GM10266 (cell line): ENCODE data around the gene PDE6H.

Experiments used
- DNase-seq: peaks from one replicate; pipeline ENCODE4 v3.0.0; 2012; ENCODE audit errors: extremely low spot score
- CTCF ChIP-seq: IDR thresholded peaks from 2 replicates; pipeline ENCODE4 v1.5.1; 2012; ENCODE audit warnings: mild to moderate bottlenecking, low read depth; ENCODE audit not compliant: control insufficient read depth, insufficient read depth; ENCODE audit errors: missing control alignments

PDE6H gene

GRCh38 chr12:14941369-14941768 is 31.5 kb upstream of the PDE6H start:
- no peak for DNase-seq
- TF ChIP-seq CTCF = no peak

- DNase-seq = no peak
- TF ChIP-seq CTCF = no peak
These were observed 30.5 kb upstream of the PDE6H start for GRCh38 chr12:14942196-14942931.

GRCh38 chr12:14946162-14946561 is 26.7 kb upstream of the PDE6H start:
- TF ChIP-seq CTCF = no peak

GRCh38 chr12:14946861-14947260 is 26.0 kb upstream of the PDE6H start:
- no peak for DNase-seq
- TF ChIP-seq CTCF = no peak

More at GRCh38 chr12:14946162-14946561, 26.7 kb upstream of the PDE6H start:
- DNase-seq = no peak

GRCh38 chr12:14948672-14949071 is 24.2 kb upstream of the PDE6H start:
- no peak for TF ChIP-seq CTCF
- DNase-seq = peak; percentile 67

GRCh38 chr12:14949631-14950030 is 23.2 kb upstream of the PDE6H start:
- no peak for DNase-seq
- TF ChIP-seq CTCF = no peak

- peak; percentile 13 for DNase-seq
These were observed 22.4 kb upstream of the PDE6H start for GRCh38 chr12:14950421-14950820.

More at GRCh38 chr12:14950421-14950820, 22.4 kb upstream of the PDE6H start:
- TF ChIP-seq CTCF = no peak
